Activated CD4-positive, alpha-beta T cell treated with anti-CD3 and anti-CD28 coated beads for 36 hours (primary cell): ENCODE data around the gene FAM149A. TPM values are rescaled to one million over a fixed set of nuclear protein-coding genes. Genes with fewer than 3 reads are reported as not detected.
A peak's percentile ranks its signal among the peaks of the same experiment; 100 is the strongest.

ENCODE experiments used
- ATAC-seq: fragments of 200-7000 bp; cut with Tn5 transposase; one replicate; pipeline ENCODE4 v1.10.0; 2021; ENCODE audit warnings: mild to moderate bottlenecking, moderate library complexity
- CTCF ChIA-PET: fragments of 350-600 bp; sonication (Branson Sonifier 250); formaldehyde crosslinking; loops from one replicate; lab custom pipeline; 2021; ENCODE audit warnings: antibody characterized with exemption; lab: Charles Lee
- POLR2A ChIA-PET: fragments of 350-600 bp; sonication (Branson Sonifier 250); formaldehyde crosslinking; loops from one replicate; lab custom pipeline; 2021; ENCODE audit warnings: antibody characterized with exemption, inconsistent platforms; lab: Charles Lee
- DNase-seq: peaks from one replicate; pipeline ENCODE4 v3.0.0-alpha.2; 2020
- H3K27ac Mint-ChIP-seq: one replicate; pipeline ENCODE4 v1.8.0; 2021; ENCODE audit warnings: mixed read lengths
- H3K27me3 Mint-ChIP-seq: one replicate; pipeline ENCODE4 v1.8.0; 2021; ENCODE audit warnings: mixed read lengths
- H3K36me3 Mint-ChIP-seq: one replicate; pipeline ENCODE4 v1.8.0; 2021; ENCODE audit warnings: low read depth, mixed read lengths
- H3K4me1 Mint-ChIP-seq: one replicate; pipeline ENCODE4 v1.8.0; 2021; ENCODE audit warnings: mixed read lengths
- H3K4me3 Mint-ChIP-seq: one replicate; pipeline ENCODE4 v1.8.0; 2021; ENCODE audit warnings: mild to moderate bottlenecking, moderate library complexity, mixed read lengths
- H3K9me3 Mint-ChIP-seq: one replicate; pipeline ENCODE4 v1.8.0; 2021; ENCODE audit warnings: low read depth, mixed read lengths
- intact Hi-C, 2 experiments: fragments of 100-400 bp; cut with DNase I in 1 of 2; cut with micrococcal nuclease in 1 of 2; formaldehyde crosslinking; loops; one replicate each; pipeline versions ENCODE4 v1.14.2 to v1.15.1; 2022 to 2024; cut with DNase I, micrococcal nuclease
- total RNA-seq, 2 experiments: library from RNA; stranded (reverse); gene quantifications; one replicate each; pipeline ENCODE4 v1.2.3, GENCODE V29; 2021

Gene FAM149A
- total RNA-seq, 2 experiments from 2014 or later = 0.44 to 0.59 TPM

- DNase-seq = no peak
- ChIA-PET CTCF (no interaction called here), POLR2A (no interaction called here)
- Mint-ChIP-seq H3K36me3 (no peaks in the 10 kb centered on the region), H3K4me1 (no peaks in the 10 kb centered on the region), H3K27ac (no peak overlapping the region), H3K4me3 (no peak overlapping the region), H3K27me3 (peaks cover 3% of the 10 kb centered on the region), H3K9me3 (no peaks in the 10 kb centered on the region)
- intact Hi-C loops = no loop called here
- no peak for ATAC-seq
Measured at GRCh38 chr4:186166852-186167512, 62.5 kb downstream of the FAM149A start.

GRCh38 chr4:186167605-186168004 is 63.1 kb downstream of the FAM149A start:
- ChIA-PET CTCF (no interaction called here), POLR2A (no interaction called here)
- ATAC-seq = no peak
- Mint-ChIP-seq H3K36me3 (no peaks in the 10 kb centered on the region), H3K9me3 (no peaks in the 10 kb centered on the region), H3K27me3 (peaks cover 3% of the 10 kb centered on the region), H3K4me3 (no peak overlapping the region), H3K4me1 (no peaks in the 10 kb centered on the region), H3K27ac (no peak overlapping the region)
- intact Hi-C loops = no loop called here
- DNase-seq = no peak

DNA sequence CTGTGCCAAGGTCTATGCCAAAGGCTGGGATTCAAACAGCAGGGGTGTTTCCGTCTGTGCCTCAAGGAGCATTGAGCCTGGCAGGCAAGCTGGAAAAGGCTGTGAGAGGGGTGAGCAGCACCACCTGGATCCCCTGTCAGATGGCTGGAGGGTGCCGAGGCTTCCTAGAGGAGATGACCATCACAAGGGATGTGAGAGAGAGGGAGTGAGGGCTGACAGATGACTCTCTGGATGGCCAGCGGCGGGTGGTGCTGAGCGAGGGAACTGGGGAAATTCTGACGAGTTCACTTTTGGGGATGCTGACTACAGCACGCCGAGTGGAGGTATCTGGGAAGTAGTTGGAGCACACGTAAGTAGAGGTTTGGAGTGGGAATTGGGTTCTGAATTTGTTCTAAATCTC is 64.2 kb downstream of the FAM149A start:
- intact Hi-C loops = no loop called here
- POLR2A ChIA-PET = no interaction called here
- no peak for ATAC-seq

DNA sequence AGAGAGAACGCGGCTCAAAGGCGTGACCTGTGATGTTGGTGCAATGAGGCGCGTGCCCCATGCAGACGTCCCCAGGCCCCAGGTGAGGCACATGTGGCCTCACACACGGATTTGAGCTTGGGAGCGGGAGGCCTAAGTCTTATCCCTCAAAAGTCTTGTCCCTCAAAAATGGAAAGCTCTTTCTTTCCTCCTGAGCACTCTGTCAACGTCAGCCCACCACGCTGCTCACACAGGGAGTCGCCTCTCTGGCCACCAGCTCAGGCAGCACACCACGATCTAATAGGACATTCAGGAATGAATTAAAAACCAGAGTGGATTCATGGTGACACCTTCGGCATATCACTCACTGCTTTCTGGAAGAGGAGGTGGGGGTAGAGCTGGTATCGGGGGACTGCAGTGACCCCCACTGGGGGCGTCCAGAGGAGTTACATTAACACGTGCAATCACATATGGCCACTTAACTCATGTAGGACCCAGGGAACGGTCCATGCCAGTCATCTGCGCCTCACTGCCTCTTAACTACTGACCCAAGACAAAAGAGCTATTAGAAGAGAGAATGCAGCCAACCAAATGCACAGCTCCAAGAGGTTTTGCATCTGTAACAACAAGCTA is 64.9 kb downstream of the FAM149A start:
- intact Hi-C loops = no loop called here
- no peak for DNase-seq
- no peaks in the 10 kb centered on the region for H3K36me3 Mint-ChIP-seq
- no peak overlapping the region for H3K4me3 Mint-ChIP-seq
- H3K27me3 Mint-ChIP-seq = peaks cover 3% of the 10 kb centered on the region
- ATAC-seq = no peak
- H3K9me3 Mint-ChIP-seq = no peaks in the 10 kb centered on the region
- H3K27ac Mint-ChIP-seq = no peak overlapping the region
- ChIA-PET CTCF (interaction anchor here (0.7 kb wide), 2 partner anchors 25 to 98 kb away, joined by 3 read pairs; no protein-coding TSS in a partner anchor), POLR2A (no interaction called here)
- no peaks in the 10 kb centered on the region for H3K4me1 Mint-ChIP-seq

More for the DNA sequence above, 64.2 kb downstream of the FAM149A start:
- no peak overlapping the region for H3K4me3 Mint-ChIP-seq
- H3K9me3 Mint-ChIP-seq = no peaks in the 10 kb centered on the region
- H3K4me1 Mint-ChIP-seq = no peaks in the 10 kb centered on the region
- no peak for DNase-seq
- no peaks in the 10 kb centered on the region for H3K36me3 Mint-ChIP-seq
- CTCF ChIA-PET = no interaction called here
- peaks cover 3% of the 10 kb centered on the region for H3K27me3 Mint-ChIP-seq
- no peak overlapping the region for H3K27ac Mint-ChIP-seq

GRCh38 chr4:186169945-186170802 is 65.7 kb downstream of the FAM149A start:
- intact Hi-C loops = no loop called here
- Mint-ChIP-seq H3K4me1 (no peaks in the 10 kb centered on the region), H3K9me3 (no peaks in the 10 kb centered on the region), H3K4me3 (no peak overlapping the region), H3K36me3 (no peaks in the 10 kb centered on the region), H3K27me3 (no peaks in the 10 kb centered on the region), H3K27ac (no peak overlapping the region)
- POLR2A ChIA-PET = no interaction called here
- DNase-seq = no peak
- CTCF ChIA-PET = interaction anchor here (0.7 kb wide), 2 partner anchors 24 to 98 kb away, joined by 3 read pairs; no protein-coding TSS in a partner anchor
- no peak for ATAC-seq

- Mint-ChIP-seq H3K36me3 (no peaks in the 10 kb centered on the region), H3K27ac (no peak overlapping the region), H3K4me1 (no peaks in the 10 kb centered on the region), H3K9me3 (no peaks in the 10 kb centered on the region), H3K4me3 (no peak overlapping the region), H3K27me3 (peaks cover 7% of the 10 kb centered on the region)
- CTCF ChIA-PET = no interaction called here
- ATAC-seq = no peak
- DNase-seq = no peak
- intact Hi-C loops = no loop called here
- POLR2A ChIA-PET = no interaction called here
Measured at GRCh38 chr4:186170966-186171365, 66.5 kb downstream of the FAM149A start.

DNA sequence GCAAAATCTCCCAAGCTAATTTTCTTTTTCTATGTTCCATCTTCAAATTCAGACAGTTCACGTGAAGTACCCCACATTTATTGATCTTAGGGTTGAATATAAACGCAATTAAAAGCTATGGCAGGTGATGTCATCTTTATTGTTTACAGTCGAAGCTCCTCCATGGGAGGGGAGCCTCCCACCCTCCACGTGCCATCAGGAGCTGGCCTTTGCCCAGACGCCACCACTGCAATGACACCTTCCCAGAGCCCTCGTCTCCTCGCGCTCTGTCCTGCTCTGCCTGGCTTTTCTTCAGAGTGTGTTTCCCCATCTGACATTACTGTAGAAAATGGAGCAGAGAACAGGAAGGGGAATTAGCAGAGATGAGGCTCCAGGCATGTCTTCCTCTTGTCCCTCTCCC is 68.0 kb downstream of the FAM149A start:
- POLR2A ChIA-PET = no interaction called here
- DNase-seq (no peak), ATAC-seq (no peak)
- CTCF ChIA-PET = no interaction called here
- no peak overlapping the region for H3K4me3 Mint-ChIP-seq
- no peaks in the 10 kb centered on the region for H3K9me3 Mint-ChIP-seq
- H3K4me1 Mint-ChIP-seq = no peaks in the 10 kb centered on the region
- intact Hi-C loops = no loop called here
- no peak overlapping the region for H3K27ac Mint-ChIP-seq
- H3K27me3 Mint-ChIP-seq = peaks cover 14% of the 10 kb centered on the region
- no peaks in the 10 kb centered on the region for H3K36me3 Mint-ChIP-seq

- H3K36me3 Mint-ChIP-seq = no peaks in the 10 kb centered on the region
Measured at GRCh38 chr4:186188107-186188506, 83.6 kb downstream of the FAM149A start.

DNA sequence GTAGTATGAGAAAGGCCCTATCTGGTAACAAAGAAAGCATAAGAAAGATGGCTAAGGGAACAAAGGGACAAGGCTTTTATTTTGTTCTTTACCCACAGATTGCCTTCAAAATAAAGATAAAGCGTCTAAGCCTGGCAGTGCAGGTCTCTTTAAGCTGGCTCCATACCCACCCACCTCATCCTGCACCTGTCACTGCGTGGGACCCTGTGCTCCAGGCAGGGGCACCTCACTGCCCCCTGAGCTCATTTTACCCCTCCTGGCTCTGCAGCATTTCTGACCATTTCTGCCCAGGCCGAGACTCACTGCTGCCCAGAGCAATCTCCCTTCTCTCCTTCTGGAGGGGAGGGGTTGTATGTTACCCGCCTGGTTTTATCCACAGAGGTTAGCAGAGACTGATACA is 85.2 kb downstream of the FAM149A start:
- peak overlapping the region; percentile 85 for H3K4me3 Mint-ChIP-seq
- H3K27me3 Mint-ChIP-seq = peaks cover 3% of the 10 kb centered on the region
- H3K9me3 Mint-ChIP-seq = no peaks in the 10 kb centered on the region
- DNase-seq = no peak
- peak overlapping the region; percentile 94 for H3K27ac Mint-ChIP-seq
- intact Hi-C loops = loop anchor here (2.0 to 5.0 kb wide), 2 partner anchors 47 to 765 kb away; partner anchors contain the start of gene UFSP2 (in 1 of the 2)
- ChIA-PET POLR2A (no interaction called here), CTCF (interaction anchor here (1.1 to 1.7 kb wide), 2 partner anchors 12 kb away, joined by 3 to 5 read pairs; no protein-coding TSS in a partner anchor)
- H3K36me3 Mint-ChIP-seq = no peaks in the 10 kb centered on the region
- ATAC-seq = no peak
- peaks cover 34% of the 10 kb centered on the region for H3K4me1 Mint-ChIP-seq

More at GRCh38 chr4:186188107-186188506, 83.6 kb downstream of the FAM149A start:
- DNase-seq (no peak), ATAC-seq (no peak)
- Mint-ChIP-seq H3K4me1 (peaks cover 28% of the 10 kb centered on the region), H3K9me3 (no peaks in the 10 kb centered on the region), H3K4me3 (no peak overlapping the region), H3K27ac (no peak overlapping the region), H3K27me3 (peaks cover 7% of the 10 kb centered on the region)
- CTCF ChIA-PET = interaction anchor here (0.8 kb wide), 1 partner anchor 57 kb away, joined by 4 read pairs; no protein-coding TSS in a partner anchor
- intact Hi-C loops = no loop called here
- POLR2A ChIA-PET = no interaction called here

DNA sequence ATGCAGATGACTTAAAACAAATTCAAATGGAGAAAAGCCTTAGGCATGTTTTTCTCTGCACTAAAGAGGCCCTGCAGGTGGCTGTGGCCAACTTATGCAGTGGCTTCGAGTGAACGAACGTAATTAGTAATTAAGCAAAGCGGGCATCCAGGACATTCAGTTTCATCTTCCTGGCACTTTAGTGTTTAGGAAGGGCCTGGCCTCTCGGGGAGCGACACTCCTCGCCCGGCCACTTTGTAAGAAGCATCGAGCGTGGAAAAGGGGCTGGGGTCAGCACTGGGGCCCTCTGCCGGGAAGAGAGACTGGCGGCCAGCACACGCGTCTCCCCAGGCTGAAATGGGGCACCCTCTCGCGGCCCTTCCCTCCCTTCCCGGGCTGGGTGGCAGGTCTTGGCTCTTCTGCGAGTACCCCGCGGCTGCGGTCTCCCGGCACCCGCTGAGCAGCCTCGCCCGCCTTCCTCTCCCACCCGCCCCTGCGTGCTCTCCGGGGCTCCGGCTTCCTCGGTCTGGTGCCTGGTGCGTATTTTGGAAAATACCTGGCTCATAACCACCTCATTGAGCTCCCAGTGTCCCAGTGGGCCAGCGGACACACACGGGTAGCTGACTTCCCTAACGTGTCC is 86.2 kb downstream of the FAM149A start:
- peak; percentile 62 for DNase-seq
- H3K4me3 Mint-ChIP-seq = peak overlapping the region; percentile 85

More for the DNA sequence above, 86.2 kb downstream of the FAM149A start:
- peak; percentile 37 for ATAC-seq
- peak overlapping the region; percentile 94 for H3K27ac Mint-ChIP-seq
- intact Hi-C loops = loop anchor here (1.0 to 5.0 kb wide), 5 partner anchors 11 to 794 kb away; partner anchors contain the start of genes ANKRD37 (in 1 of the 2), CCDC110 (in 1 of the 2) and UFSP2 (in 1 of the 2)
- H3K36me3 Mint-ChIP-seq = peaks cover 7% of the 10 kb centered on the region
- CTCF ChIA-PET = interaction anchor here (2.9 kb wide), 1 partner anchor 13 kb away, joined by 10 read pairs; no protein-coding TSS in a partner anchor
- H3K4me1 Mint-ChIP-seq = peaks cover 34% of the 10 kb centered on the region
- no peaks in the 10 kb centered on the region for H3K27me3 Mint-ChIP-seq
- POLR2A ChIA-PET = no interaction called here
- no peaks in the 10 kb centered on the region for H3K9me3 Mint-ChIP-seq
